Activated naive CD4-positive, alpha-beta T cell treated with anti-CD3 and anti-CD28 coated beads for 36 hours (primary cell): ENCODE results near the gene URB2. TPM values are rescaled to one million over a fixed set of nuclear protein-coding genes. Genes with fewer than 3 reads are reported as not detected.
"Not testable (repeated sequence)": the region's sequence is repeated elsewhere in the genome, so short reads cannot be mapped to it uniquely, and the experiment has no call there.

Experiments used
- CTCF ChIA-PET: fragments of 350-600 bp; sonication (Branson Sonifier 250); formaldehyde crosslinking; loops from one replicate; lab custom pipeline; 2021; ENCODE audit warnings: antibody characterized with exemption; lab: Charles Lee
- DNase-seq: peaks from one replicate; pipeline ENCODE4 v3.0.0-alpha.2; 2020
- H3K27ac Mint-ChIP-seq: one replicate; pipeline ENCODE4 v1.8.0; 2021; ENCODE audit warnings: mild to moderate bottlenecking, mixed read lengths
- H3K27me3 Mint-ChIP-seq: one replicate; pipeline ENCODE4 v1.8.0; 2021; ENCODE audit warnings: low read depth, mixed read lengths
- H3K36me3 Mint-ChIP-seq: one replicate; pipeline ENCODE4 v1.8.0; 2021; ENCODE audit warnings: low read depth, mixed read lengths
- H3K4me1 Mint-ChIP-seq: one replicate; pipeline ENCODE4 v1.8.0; 2021; ENCODE audit warnings: low read depth, mixed read lengths
- H3K4me3 Mint-ChIP-seq: one replicate; pipeline ENCODE4 v1.8.0; 2021; ENCODE audit warnings: mild to moderate bottlenecking, moderate library complexity, mixed read lengths
- H3K9me3 Mint-ChIP-seq: one replicate; pipeline ENCODE4 v1.8.0; 2021; ENCODE audit warnings: mixed read lengths
- intact Hi-C: fragments of 100-400 bp; cut with micrococcal nuclease; formaldehyde crosslinking; loops from one replicate; pipeline ENCODE4 v1.15.1; 2023
- total RNA-seq, 2 experiments: library from RNA; stranded (reverse); gene quantifications; one replicate each; pipeline ENCODE4 v1.2.3, GENCODE V29; 2021

The URB2 gene
- total RNA-seq = 10 to 100 TPM in 1 of 2 experiments, 1 to 10 TPM in 1; 9.5 to 10.0 TPM

- H3K4me3 Mint-ChIP-seq = peak within 1 kb of the TSS; percentile 99
- H3K27me3 Mint-ChIP-seq = no peaks in the 10 kb centered on the region
- intact Hi-C loops = loop anchor here (1.0 to 10.0 kb wide), 7 partner anchors 35 to 1349 kb away; partner anchors contain the start of genes ARV1, COG2, NUP133 and TTC13
- H3K4me1 Mint-ChIP-seq = peaks cover 51% of the 10 kb centered on the region
- peak within 1 kb of the TSS; percentile 89 for H3K27ac Mint-ChIP-seq
- no peaks in the 10 kb centered on the region for H3K9me3 Mint-ChIP-seq
- DNase-seq = peak; percentile 85
- peaks cover 14% of the 10 kb centered on the region for H3K36me3 Mint-ChIP-seq
- CTCF ChIA-PET = interaction anchor here (0.6 to 1.5 kb wide), 2 partner anchors 11 to 67 kb away, joined by 3 to 5 read pairs; no protein-coding TSS in a partner anchor
Measured at GRCh38 chr1:229625915-229626831, at the start of gene URB2, which contains the start of gene TAF5L. URB2 (plus strand) TSS chr1:229626247; CDS start chr1:229627634, 1,387 bp downstream. TAF5L (minus strand) TSS chr1:229626122; CDS start chr1:229614482, 11,640 bp downstream.

- no peak for DNase-seq
- H3K36me3 Mint-ChIP-seq = no peaks in the 10 kb centered on the region
- H3K4me3 Mint-ChIP-seq = no peak overlapping the region
- no peak overlapping the region for H3K27ac Mint-ChIP-seq
- H3K4me1 Mint-ChIP-seq = peaks cover 3% of the 10 kb centered on the region
- H3K27me3 Mint-ChIP-seq = peaks cover 5% of the 10 kb centered on the region
- CTCF ChIA-PET = no interaction called here
- H3K9me3 Mint-ChIP-seq = no peaks in the 10 kb centered on the region
- intact Hi-C loops = no loop called here
Measured at GRCh38 chr1:229578168-229579058, 47.6 kb upstream of the URB2 start.

GRCh38 chr1:229579059-229579673 is 46.9 kb upstream of the URB2 start:
- no peak overlapping the region for H3K4me3 Mint-ChIP-seq
- no peaks in the 10 kb centered on the region for H3K9me3 Mint-ChIP-seq
- no peak overlapping the region for H3K27ac Mint-ChIP-seq
- peaks cover 3% of the 10 kb centered on the region for H3K4me1 Mint-ChIP-seq
- peaks cover 5% of the 10 kb centered on the region for H3K27me3 Mint-ChIP-seq
- no peak for DNase-seq
- CTCF ChIA-PET = no interaction called here
- H3K36me3 Mint-ChIP-seq = no peaks in the 10 kb centered on the region
- intact Hi-C loops = no loop called here

GRCh38 chr1:229581485-229581884 is 44.6 kb upstream of the URB2 start:
- no peak for DNase-seq
- H3K36me3 Mint-ChIP-seq = no peaks in the 10 kb centered on the region
- CTCF ChIA-PET = no interaction called here
- intact Hi-C loops = no loop called here
- H3K4me1 Mint-ChIP-seq = peaks cover 3% of the 10 kb centered on the region
- no peaks in the 10 kb centered on the region for H3K9me3 Mint-ChIP-seq
- no peak overlapping the region for H3K4me3 Mint-ChIP-seq
- no peak overlapping the region for H3K27ac Mint-ChIP-seq
- peaks cover 5% of the 10 kb centered on the region for H3K27me3 Mint-ChIP-seq

- H3K36me3 Mint-ChIP-seq = no peaks in the 10 kb centered on the region
- CTCF ChIA-PET = interaction anchor here (0.6 kb wide), 1 partner anchor 97 kb away, joined by 4 read pairs; no protein-coding TSS in a partner anchor
- peaks cover 3% of the 10 kb centered on the region for H3K4me1 Mint-ChIP-seq
- no peak overlapping the region for H3K4me3 Mint-ChIP-seq
- H3K27me3 Mint-ChIP-seq = peaks cover 5% of the 10 kb centered on the region
- DNase-seq = no peak
- intact Hi-C loops = no loop called here
- no peak overlapping the region for H3K27ac Mint-ChIP-seq
- no peaks in the 10 kb centered on the region for H3K9me3 Mint-ChIP-seq
Measured at GRCh38 chr1:229582011-229582694, 43.9 kb upstream of the URB2 start.

GRCh38 chr1:229582715-229583114 is 43.3 kb upstream of the URB2 start:
- intact Hi-C loops = no loop called here
- no peak for DNase-seq
- no peaks in the 10 kb centered on the region for H3K9me3 Mint-ChIP-seq
- H3K27me3 Mint-ChIP-seq = peaks cover 5% of the 10 kb centered on the region
- no peak overlapping the region for H3K4me3 Mint-ChIP-seq
- CTCF ChIA-PET = interaction anchor here (0.6 kb wide), 1 partner anchor 96 kb away, joined by 4 read pairs; no protein-coding TSS in a partner anchor
- H3K36me3 Mint-ChIP-seq = no peaks in the 10 kb centered on the region
- H3K27ac Mint-ChIP-seq = no peak overlapping the region
- peaks cover 3% of the 10 kb centered on the region for H3K4me1 Mint-ChIP-seq

- no peak for DNase-seq
- no peak overlapping the region for H3K27ac Mint-ChIP-seq
- H3K36me3 Mint-ChIP-seq = peaks cover 2% of the 10 kb centered on the region
- no peak overlapping the region for H3K4me3 Mint-ChIP-seq
- no peaks in the 10 kb centered on the region for H3K4me1 Mint-ChIP-seq
- H3K27me3 Mint-ChIP-seq = no peaks in the 10 kb centered on the region
- CTCF ChIA-PET = no interaction called here
- no peaks in the 10 kb centered on the region for H3K9me3 Mint-ChIP-seq
- intact Hi-C loops = no loop called here
Measured at GRCh38 chr1:229585338-229585737, 40.7 kb upstream of the URB2 start.

GRCh38 chr1:229590119-229590518 is 35.9 kb upstream of the URB2 start:
- Mint-ChIP-seq H3K4me1 (no peaks in the 10 kb centered on the region), H3K36me3 (peaks cover 19% of the 10 kb centered on the region), H3K4me3 (no peak overlapping the region), H3K27ac (no peak overlapping the region), H3K9me3 (no peaks in the 10 kb centered on the region), H3K27me3 (no peaks in the 10 kb centered on the region)
- CTCF ChIA-PET = interaction anchor here (0.6 to 0.8 kb wide), 2 partner anchors 31 to 109 kb away, joined by 3 read pairs; no protein-coding TSS in a partner anchor
- no peak for DNase-seq
- intact Hi-C loops = no loop called here

GRCh38 chr1:229593800-229594199 is 32.2 kb upstream of the URB2 start:
- intact Hi-C loops = no loop called here
- CTCF ChIA-PET = no interaction called here
- Mint-ChIP-seq H3K4me1 (peaks cover 10% of the 10 kb centered on the region), H3K36me3 (peaks cover 31% of the 10 kb centered on the region), H3K9me3 (no peaks in the 10 kb centered on the region), H3K4me3 (no peak overlapping the region), H3K27me3 (no peaks in the 10 kb centered on the region), H3K27ac (no peak overlapping the region)
- DNase-seq = no peak

- Mint-ChIP-seq H3K9me3 (no peaks in the 10 kb centered on the region), H3K36me3 (peaks cover 35% of the 10 kb centered on the region), H3K4me3 (no peak overlapping the region), H3K4me1 (peaks cover 11% of the 10 kb centered on the region), H3K27me3 (no peaks in the 10 kb centered on the region), H3K27ac (no peak overlapping the region)
- CTCF ChIA-PET = no interaction called here
- intact Hi-C loops = no loop called here
- no peak for DNase-seq
Measured at GRCh38 chr1:229594227-229595008, 31.6 kb upstream of the URB2 start.

- H3K27ac Mint-ChIP-seq, H3K9me3 Mint-ChIP-seq, intact Hi-C loops, DNase-seq, H3K4me3 Mint-ChIP-seq, CTCF ChIA-PET, H3K27me3 Mint-ChIP-seq: not testable (repeated sequence)
- Mint-ChIP-seq H3K36me3 (peaks cover 38% of the 10 kb centered on the region), H3K4me1 (peaks cover 14% of the 10 kb centered on the region)
Measured at GRCh38 chr1:229595876-229596275, 30.2 kb upstream of the URB2 start.
